ENCODE results near the gene CAPN11. TPM values are rescaled to one million over a fixed set of nuclear protein-coding genes. Genes with fewer than 3 reads are reported as not detected.
A peak's percentile ranks its signal among the peaks of the same experiment; 100 is the strongest.

Gene CAPN11
- total RNA-seq, 1 experiment from 2014 or later: not detected

DNA sequence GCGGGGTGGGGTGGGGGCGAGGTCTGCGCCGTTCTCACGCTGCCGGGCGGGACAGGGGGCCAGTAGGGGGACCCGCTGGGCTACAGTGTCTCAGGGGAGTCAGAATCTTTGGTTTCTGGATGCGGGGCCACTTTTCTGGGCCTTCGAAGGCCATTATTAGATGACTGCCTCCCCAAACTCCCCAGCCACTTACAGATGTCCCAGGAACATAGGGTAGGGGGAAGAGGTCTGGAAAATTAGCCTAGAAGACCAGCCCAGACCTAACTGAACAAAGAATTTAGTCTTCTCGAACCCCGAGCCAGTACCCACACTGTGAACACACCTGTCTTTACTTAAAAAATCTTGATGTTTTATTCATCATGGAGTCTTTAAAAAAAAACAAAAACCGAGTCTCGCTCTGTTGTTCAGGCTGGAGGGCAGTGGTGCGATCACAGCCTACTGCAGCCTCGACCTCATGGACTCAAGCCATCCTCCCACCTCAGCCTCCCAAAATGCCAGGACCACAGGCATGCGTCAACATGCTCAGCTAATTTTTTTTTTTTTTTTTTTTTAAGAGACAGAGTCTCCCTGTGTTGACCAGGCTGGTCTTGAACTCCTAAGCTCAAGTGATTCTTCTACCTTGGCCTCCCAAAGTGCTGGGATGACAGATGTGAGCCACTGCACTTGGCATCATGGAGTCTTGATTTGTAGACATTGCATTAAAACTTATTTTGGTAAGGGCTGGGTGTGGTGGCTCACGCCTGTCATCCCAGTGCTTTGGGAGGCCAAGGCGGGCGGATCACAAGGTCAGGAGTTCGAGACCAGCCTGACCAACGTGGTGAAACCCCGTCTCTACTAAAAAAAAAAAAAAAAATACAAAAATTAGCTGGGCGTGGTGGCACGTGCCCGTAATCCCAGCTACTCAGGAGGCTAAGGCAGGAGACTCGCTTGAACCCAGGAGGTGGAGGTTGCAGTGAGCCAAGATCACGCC is 61.5 kb downstream of the CAPN11 start:
- TSS peak; percentile 41 for BruUV-seq (replicated peaks)
- Histone ChIP-seq H3K9me3 (ENCODE audit: control insufficient read depth in 1 of 2, insufficient read depth in 1 of 2, low read depth in 1 of 2, low read length in 2 of 2) (no peaks in the 10 kb centered on the region), H3K27ac (ENCODE audit: low read depth, low read length) (no peak overlapping the region), H3K79me2 (ENCODE audit: insufficient read depth, low read length) (peaks cover 16% of the 10 kb centered on the region), H3K9me2 (ENCODE audit: insufficient read depth) (no peaks in the 10 kb centered on the region), H3K36me3 (ENCODE audit: control insufficient read depth in 1 of 2, insufficient read depth in 2 of 2, low read length in 2 of 2) (no peaks in the 10 kb centered on the region), H4K20me1 (ENCODE audit: insufficient read depth) (no peaks in the 10 kb centered on the region), H3K27me3 (ENCODE audit: insufficient read depth, low read length) (no peaks in the 10 kb centered on the region), H3K4me2 (ENCODE audit: low read length) (peak overlapping the region; percentile 97), H2AFZ (ENCODE audit: low read depth, low read length, poor library complexity, severe bottlenecking) (peak overlapping the region; percentile 54), H3K4me3 (replicated peaks in 1 of 2; ENCODE audit: low read depth in 1 of 2, low read length in 2 of 2) (peak overlapping the region; percentile 48 to 62), H3K4me1 (ENCODE audit: control insufficient read depth in 1 of 2, insufficient read depth in 2 of 2, low read length in 2 of 2) (peaks cover 42 to 60% of the 10 kb centered on the region in 2 experiments), H3K9ac (ENCODE audit: low read length) (peak overlapping the region; percentile 38)
- ChIA-PET POLR2A (interaction anchor here (0.7 to 4.5 kb wide), 3 partner anchors 17 to 1905 kb away, joined by 3 to 22 read pairs (median 3); partner anchors contain the start of gene HSP90AB1), CTCF (interaction anchor here (0.6 to 2.7 kb wide), 2 partner anchors 18 to 95 kb away, joined by 3 to 8 read pairs; no protein-coding TSS in a partner anchor), RAD21 (ENCODE audit: low non-redundant PET in 1 of 2, low total read pairs in 2 of 2, uncharacterized antibody in 2 of 2, unreplicated experiment in 2 of 2) (no interaction called here)
- intact Hi-C loops (cut with micrococcal nuclease): no loop called here
- no peak for DNase-seq (ENCODE audit: low read depth, low spot score)
- TF ChIP-seq EGR1 (IDR thresholded peaks at IDR 0.05; ENCODE audit: low read depth): no peak
- no peak for TF ChIP-seq SRF (IDR thresholded peaks at IDR 0.05; ENCODE audit: low read depth)
- TF ChIP-seq, protein P1, sequence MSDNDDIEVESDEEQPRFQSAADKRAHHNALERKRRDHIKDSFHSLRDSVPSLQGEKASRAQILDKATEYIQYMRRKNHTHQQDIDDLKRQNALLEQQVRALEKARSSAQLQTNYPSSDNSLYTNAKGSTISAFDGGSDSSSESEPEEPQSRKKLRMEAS (IDR thresholded peaks at IDR 0.05): no peak
- no peak for TF ChIP-seq ZNF274 (IDR thresholded peaks at IDR 0.05; ENCODE audit: low read depth, low read length)
- no peak for TF ChIP-seq EZH2 (IDR thresholded peaks at IDR 0.05)
- no peak for TF ChIP-seq FOSL1 (IDR thresholded peaks at IDR 0.05; ENCODE audit: low read depth)
- TF ChIP-seq POLR2AphosphoS5 (IDR thresholded peaks at IDR 0.05; ENCODE audit: low read depth, low read length): no peak
- TF ChIP-seq, protein P2, sequence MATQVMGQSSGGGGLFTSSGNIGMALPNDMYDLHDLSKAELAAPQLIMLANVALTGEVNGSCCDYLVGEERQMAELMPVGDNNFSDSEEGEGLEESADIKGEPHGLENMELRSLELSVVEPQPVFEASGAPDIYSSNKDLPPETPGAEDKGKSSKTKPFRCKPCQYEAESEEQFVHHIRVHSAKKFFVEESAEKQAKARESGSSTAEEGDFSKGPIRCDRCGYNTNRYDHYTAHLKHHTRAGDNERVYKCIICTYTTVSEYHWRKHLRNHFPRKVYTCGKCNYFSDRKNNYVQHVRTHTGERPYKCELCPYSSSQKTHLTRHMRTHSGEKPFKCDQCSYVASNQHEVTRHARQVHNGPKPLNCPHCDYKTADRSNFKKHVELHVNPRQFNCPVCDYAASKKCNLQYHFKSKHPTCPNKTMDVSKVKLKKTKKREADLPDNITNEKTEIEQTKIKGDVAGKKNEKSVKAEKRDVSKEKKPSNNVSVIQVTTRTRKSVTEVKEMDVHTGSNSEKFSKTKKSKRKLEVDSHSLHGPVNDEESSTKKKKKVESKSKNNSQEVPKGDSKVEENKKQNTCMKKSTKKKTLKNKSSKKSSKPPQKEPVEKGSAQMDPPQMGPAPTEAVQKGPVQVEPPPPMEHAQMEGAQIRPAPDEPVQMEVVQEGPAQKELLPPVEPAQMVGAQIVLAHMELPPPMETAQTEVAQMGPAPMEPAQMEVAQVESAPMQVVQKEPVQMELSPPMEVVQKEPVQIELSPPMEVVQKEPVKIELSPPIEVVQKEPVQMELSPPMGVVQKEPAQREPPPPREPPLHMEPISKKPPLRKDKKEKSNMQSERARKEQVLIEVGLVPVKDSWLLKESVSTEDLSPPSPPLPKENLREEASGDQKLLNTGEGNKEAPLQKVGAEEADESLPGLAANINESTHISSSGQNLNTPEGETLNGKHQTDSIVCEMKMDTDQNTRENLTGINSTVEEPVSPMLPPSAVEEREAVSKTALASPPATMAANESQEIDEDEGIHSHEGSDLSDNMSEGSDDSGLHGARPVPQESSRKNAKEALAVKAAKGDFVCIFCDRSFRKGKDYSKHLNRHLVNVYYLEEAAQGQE (IDR thresholded peaks at IDR 0.05; ENCODE audit: low read depth): no peak
- TF ChIP-seq EZH2phosphoT487 (IDR thresholded peaks at IDR 0.05; ENCODE audit: borderline replicate concordance): no peak
- no peak for TF ChIP-seq SIN3A (IDR thresholded peaks at IDR 0.05; ENCODE audit: low read depth)
- ATAC-seq: peak; percentile 21

Measured in HCT116 (cell line).